HG03565 (cell line): ENCODE measurements around the gene ZNF609.

Experiments
- ATAC-seq: cut with Tn5 transposase; IDR thresholded peaks from one replicate; pipeline ENCODE4 v1.9.1; 2021; ENCODE audit warnings: mild to moderate bottlenecking, moderate library complexity; ENCODE audit not compliant: unreplicated experiment

Gene ZNF609

GRCh38 chr15:64688770-64689169 lies 228.4 kb downstream of the ZNF609 start:
- no peak for ATAC-seq

GRCh38 chr15:64690008-64690407 lies 229.6 kb downstream of the ZNF609 start:
- ATAC-seq, result no peak

GRCh38 chr15:64690578-64691296 lies 230.4 kb downstream of the ZNF609 start:
- ATAC-seq, result no peak

- no peak for ATAC-seq
These were observed 231.7 kb downstream of the ZNF609 start for GRCh38 chr15:64691896-64692565.

GRCh38 chr15:64693134-64693533 lies 232.8 kb downstream of the ZNF609 start:
- no peak for ATAC-seq

- ATAC-seq, result no peak
These were observed 234.4 kb downstream of the ZNF609 start for GRCh38 chr15:64694816-64695215.

- no peak for ATAC-seq
These were observed 235.2 kb downstream of the ZNF609 start for GRCh38 chr15:64695561-64695992.

GRCh38 chr15:64696481-64696880 lies 236.1 kb downstream of the ZNF609 start:
- ATAC-seq, result no peak

GRCh38 chr15:64697911-64698369 lies 237.6 kb downstream of the ZNF609 start:
- no peak for ATAC-seq

GRCh38 chr15:64698823-64699222 lies 238.4 kb downstream of the ZNF609 start:
- ATAC-seq, result no peak

GRCh38 chr15:64699751-64700388 lies 239.5 kb downstream of the ZNF609 start:
- ATAC-seq, result no peak

GRCh38 chr15:64701051-64701450 lies 240.7 kb downstream of the ZNF609 start:
- ATAC-seq, result no peak

- no peak for ATAC-seq
These were observed 241.3 kb downstream of the ZNF609 start for GRCh38 chr15:64701482-64702184.

- peak; percentile 68 for ATAC-seq
These were observed 242.6 kb downstream of the ZNF609 start for GRCh38 chr15:64702816-64703631.

- no peak for ATAC-seq
These were observed 243.2 kb downstream of the ZNF609 start for GRCh38 chr15:64703632-64703959.

GRCh38 chr15:64705006-64705405 lies 244.6 kb downstream of the ZNF609 start:
- ATAC-seq, result no peak

- ATAC-seq, result no peak
These were observed 245.9 kb downstream of the ZNF609 start for GRCh38 chr15:64706011-64706911.

- no peak for ATAC-seq
These were observed 250.5 kb downstream of the ZNF609 start for GRCh38 chr15:64710676-64711428.

- no peak for ATAC-seq
These were observed 252.0 kb downstream of the ZNF609 start for GRCh38 chr15:64712353-64712752.
